Astrocyte (in vitro differentiated cells and primary cell): ENCODE data around the gene TRPM3.

Experiments used
- EZH2 ChIP-seq: IDR thresholded peaks from 2 replicates; pipeline ENCODE4 v1.6.1; 2012; ENCODE audit warnings: mild to moderate bottlenecking, low read length, inconsistent platforms; ENCODE audit not compliant: insufficient read depth
- TF ChIP-seq, protein P1 (sequence below): IDR thresholded peaks from 2 replicates; pipeline ENCODE4 v1.5.1; 2011; ENCODE audit warnings: low read depth, mild to moderate bottlenecking, inconsistent platforms, low read length, moderate library complexity; ENCODE audit not compliant: insufficient read depth

DNA sequence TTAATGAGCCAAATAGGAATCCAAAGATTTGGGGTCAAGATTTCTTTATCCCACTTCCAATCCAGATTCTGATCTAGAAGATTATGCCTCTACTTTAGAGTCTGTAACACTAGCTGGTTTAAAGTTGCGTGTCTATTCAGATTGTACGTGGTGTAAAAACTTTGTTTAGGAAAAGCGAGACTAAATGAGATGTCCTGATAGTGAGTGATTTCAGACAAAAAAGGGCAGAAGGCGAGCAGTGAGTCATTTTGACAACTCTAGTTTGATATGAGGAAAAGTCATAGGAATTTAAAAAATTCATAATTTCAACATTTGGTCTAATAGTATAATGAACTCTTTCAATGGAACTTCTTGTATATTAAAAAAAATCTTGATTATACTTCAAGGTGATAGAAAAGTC, 587.4 kb downstream of the TRPM3 start:
- TF ChIP-seq, protein P1, sequence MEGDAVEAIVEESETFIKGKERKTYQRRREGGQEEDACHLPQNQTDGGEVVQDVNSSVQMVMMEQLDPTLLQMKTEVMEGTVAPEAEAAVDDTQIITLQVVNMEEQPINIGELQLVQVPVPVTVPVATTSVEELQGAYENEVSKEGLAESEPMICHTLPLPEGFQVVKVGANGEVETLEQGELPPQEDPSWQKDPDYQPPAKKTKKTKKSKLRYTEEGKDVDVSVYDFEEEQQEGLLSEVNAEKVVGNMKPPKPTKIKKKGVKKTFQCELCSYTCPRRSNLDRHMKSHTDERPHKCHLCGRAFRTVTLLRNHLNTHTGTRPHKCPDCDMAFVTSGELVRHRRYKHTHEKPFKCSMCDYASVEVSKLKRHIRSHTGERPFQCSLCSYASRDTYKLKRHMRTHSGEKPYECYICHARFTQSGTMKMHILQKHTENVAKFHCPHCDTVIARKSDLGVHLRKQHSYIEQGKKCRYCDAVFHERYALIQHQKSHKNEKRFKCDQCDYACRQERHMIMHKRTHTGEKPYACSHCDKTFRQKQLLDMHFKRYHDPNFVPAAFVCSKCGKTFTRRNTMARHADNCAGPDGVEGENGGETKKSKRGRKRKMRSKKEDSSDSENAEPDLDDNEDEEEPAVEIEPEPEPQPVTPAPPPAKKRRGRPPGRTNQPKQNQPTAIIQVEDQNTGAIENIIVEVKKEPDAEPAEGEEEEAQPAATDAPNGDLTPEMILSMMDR: no peak
- TF ChIP-seq EZH2: no peak
